HepG2 (cell line): ENCODE data around the gene SAA1. TPM values are rescaled to one million over a fixed set of nuclear protein-coding genes. Genes with fewer than 3 reads are reported as not detected.

Experiments used
- ATAC-seq: fragments of 200-7000 bp; cut with Tn5 transposase; 3 replicates; pipeline ENCODE4 v1.9.1; 2020; ENCODE audit warnings: mild to moderate bottlenecking, moderate library complexity
- BruUV-seq: library from RNA; stranded (reverse); fragments of 400-500 nt; replicated peaks from 2 replicates; lab custom pipeline; 2021; lab: Mats Ljungman, UMichigan
- CTCF ChIA-PET: fragments of 300-600 bp; formaldehyde crosslinking; extraction: SDS; loops from one replicate; lab custom pipeline; 2021; ENCODE audit warnings: low total read pairs, inconsistent platforms, low intra/inter-chr PET ratio; lab: Yijun Ruan, JAX
- POLR2A ChIA-PET: fragments of 350-600 bp; sonication (Branson Sonifier 250); formaldehyde crosslinking; loops from one replicate; lab custom pipeline; 2020; ENCODE audit warnings: antibody characterized with exemption, inconsistent platforms; lab: Yijun Ruan, JAX
- DNase-seq: peaks from one replicate; pipeline ENCODE4 v3.0.0-alpha.2; 2015; ENCODE audit warnings: low spot score
- FAIRE-seq: peaks from 3 replicates; lab custom pipeline; 2011; peaks lifted over from hg19 to GRCh38; lab: Jason Lieb, UNC
- H2AFZ ChIP-seq: one replicate; pipeline ENCODE4 v1.6.1; 2011; ENCODE audit warnings: low read length, inconsistent platforms
- H3K27ac ChIP-seq: fragments of 300-600 bp; 3 replicates; pipeline ENCODE4 v1.8.0; 2011; ENCODE audit warnings: mixed run types, mild to moderate bottlenecking, mixed read lengths, low read length, inconsistent platforms; ENCODE audit not compliant: insufficient read depth; ENCODE audit errors: extremely low read length
- H3K27me3 ChIP-seq, 2 experiments: fragments of 200-600 bp in 1 of 2; 2 replicates in 1 of 2; 3 replicates in 1 of 2; pipeline versions ENCODE4 v1.6.0 to v1.8.0; 2011; ENCODE audit warnings: low read length in 2 of 2, mild to moderate bottlenecking in 2 of 2, moderate library complexity in 2 of 2, inconsistent platforms in 1 of 2; ENCODE audit not compliant: insufficient read depth in 2 of 2, control insufficient read depth in 1 of 2
- H3K36me3 ChIP-seq, 2 experiments: fragments of 200-600 bp in 1 of 2; replicated peaks in 1 of 2; 2 replicates in 1 of 2; 3 replicates in 1 of 2; pipeline versions ENCODE4 v1.5.1 to v1.8.0; 2011; ENCODE audit warnings: low read length in 2 of 2, inconsistent platforms in 1 of 2; ENCODE audit not compliant: insufficient read depth in 2 of 2, control insufficient read depth in 1 of 2
- H3K4me1 ChIP-seq: 2 replicates; pipeline ENCODE4 v1.5.1; 2012; ENCODE audit warnings: low read length, inconsistent platforms; ENCODE audit not compliant: insufficient read depth
- H3K4me2 ChIP-seq: 2 replicates; pipeline ENCODE4 v1.6.0; 2011; ENCODE audit warnings: low read depth, low read length, inconsistent platforms
- H3K4me3 ChIP-seq, 3 experiments: fragments of 200-600 bp in 1 of 3; sonication (generic), shearing (Covaris generic) in 1 of 3; replicated peaks in 1 of 3; 2 replicates each; pipeline ENCODE4 v1.5.1; 2011 to 2016; ENCODE audit warnings: low read length in 3 of 3, inconsistent platforms in 2 of 3, low read depth in 2 of 3, mild to moderate bottlenecking in 2 of 3, control low read depth in 1 of 3, mixed read lengths in 1 of 3; ENCODE audit not compliant: insufficient read depth in 1 of 3
- H3K79me2 ChIP-seq: one replicate; pipeline ENCODE4 v1.6.1; 2011; ENCODE audit warnings: low read length, inconsistent platforms; ENCODE audit not compliant: insufficient read depth
- H3K9ac ChIP-seq: 2 replicates; pipeline ENCODE4 v1.6.0; 2011; ENCODE audit warnings: mild to moderate bottlenecking, low read depth, low read length, inconsistent platforms; ENCODE audit not compliant: insufficient read depth
- H3K9me3 ChIP-seq: 2 replicates; pipeline ENCODE4 v1.5.1; 2012; ENCODE audit warnings: mild to moderate bottlenecking, low read length
- H4K20me1 ChIP-seq: 2 replicates; pipeline ENCODE4 v1.6.0; 2011; ENCODE audit warnings: inconsistent platforms, mild to moderate bottlenecking, low read length, moderate library complexity; ENCODE audit not compliant: insufficient read depth
- ATRX ChIP-seq: sonication (generic); formaldehyde crosslinking; IDR thresholded peaks from 2 replicates; pipeline ENCODE4 v1.4.0; 2020; ENCODE audit warnings: missing genetic modification reagents, borderline replicate concordance
- MED8 ChIP-seq: sonication (generic); formaldehyde crosslinking; IDR thresholded peaks from 2 replicates; pipeline ENCODE4 v1.8.1; 2023; ENCODE audit warnings: mild to moderate bottlenecking, missing genetic modification reagents; ENCODE audit not compliant: insufficient replicate concordance
- MIXL1 ChIP-seq: IDR thresholded peaks from 2 replicates; pipeline ENCODE4 v1.6.1; 2016
- SAFB2 ChIP-seq: sonication (generic); formaldehyde crosslinking; IDR thresholded peaks from 2 replicates; pipeline ENCODE4 v1.5.1; 2020; ENCODE audit warnings: missing genetic modification reagents, low read depth, mild to moderate bottlenecking, borderline replicate concordance
- ZFP91 ChIP-seq: sonication (generic); formaldehyde crosslinking; IDR thresholded peaks from 2 replicates; pipeline ENCODE4 v1.9.0; 2022; ENCODE audit warnings: missing genetic modification reagents, mild to moderate bottlenecking, borderline replicate concordance
- ZNF143 ChIP-seq: sonication (generic); formaldehyde crosslinking; IDR thresholded peaks from 2 replicates; pipeline ENCODE4 v1.4.0; 2020; ENCODE audit warnings: missing genetic modification reagents
- ZSCAN5A ChIP-seq: sonication (generic); formaldehyde crosslinking; IDR thresholded peaks from 2 replicates; pipeline ENCODE4 v1.8.0; 2022; ENCODE audit warnings: mild to moderate bottlenecking, missing genetic modification reagents, borderline replicate concordance
- WGBS: methylation state at CpG from one replicate; pipeline ENCODE4 v1.1.6; 2017; ENCODE audit warnings: low lambda C conversion rate; 5-methylcytosine and 5-hydroxymethylcytosine counted together
- in situ Hi-C: cut with HindIII; loops from 2 replicates; pipeline ENCODE4 v1.10.0; 2017; ENCODE audit warnings: low pct_unique_long_range_greater_than_20kb; ENCODE audit not compliant: extremely low pct_ligation_motif_present
- intact Hi-C: fragments of 100-400 bp; cut with micrococcal nuclease; formaldehyde crosslinking; loops from one replicate; pipeline ENCODE4 v1.10.0; 2022; ENCODE audit not compliant: unreplicated experiment
- polyA plus RNA-seq, 8 experiments: library from polyadenylated mRNA; depleted of rRNA in 3 of 8; stranded (reverse) in 7 of 8; unstranded in 1 of 8; fragments of >200 nt; fragmentation: Illumina TruSeq in 4 of 8; extraction: Trizol in 4 of 8; gene quantifications; 2 replicates each; pipeline versions ENCODE4 v1.2.1 to v1.2.3, GENCODE V29; 2011 to 2016; ENCODE audit warnings: low read depth in 4 of 8, missing spikeins in 1 of 8, mixed read lengths in 1 of 8; ENCODE audit not compliant: insufficient read depth in 1 of 8
- total RNA-seq, 5 experiments: library from RNA; depleted of rRNA; stranded (reverse); fragments of >200 nt; fragmentation: Illumina TruSeq; extraction: Trizol; gene quantifications; 2 replicates each; pipeline ENCODE4 v1.2.3, GENCODE V29; 2016; ENCODE audit warnings: low read depth in 1 of 5

Gene SAA1
- total and polyA plus RNA-seq, 2 of the 13 experiments (the other 11 are each of a cell fraction or from before 2014, with no cell fraction given): not detected

GRCh38 chr11:18314784-18315523, 48.9 kb downstream of the SAA1 start:
- Histone ChIP-seq H3K4me2 (no peak overlapping the region), H3K4me1 (peaks cover 31% of the 10 kb centered on the region), H4K20me1 (no peaks in the 10 kb centered on the region)
- no peak for FAIRE-seq
- TF ChIP-seq ZNF143 (CRISPR knock-in tag) (no peak), SAFB2 (no peak), MED8 (CRISPR knock-in tag) (no peak), ATRX (CRISPR knock-in tag) (no peak), ZFP91 (CRISPR knock-in tag) (no peak), ZSCAN5A (CRISPR knock-in tag) (no peak), MIXL1 (CRISPR knock-in tag) (no peak)
- TF ChIP-seq, all 625 proteins: peak for 0
- no peak overlapping the region for H3K9ac ChIP-seq
- no peaks in the 10 kb centered on the region for H3K27me3 ChIP-seq
- in situ Hi-C loops: no loop called here
- peaks cover 2 to 12% of the 10 kb centered on the region in 2 experiments; a peak in 2 of 5 replicates for H3K36me3 ChIP-seq
- intact Hi-C loops: no loop called here
- DNase-seq: no peak
- no peak overlapping the region for H3K4me3 ChIP-seq
- ChIA-PET CTCF (no interaction called here), POLR2A (interaction anchor here (0.7 to 0.9 kb wide), 2 partner anchors 8 to 11 kb away, joined by 3 read pairs; no protein-coding TSS in a partner anchor)
- no peak for ATAC-seq
- peaks cover 33% of the 10 kb centered on the region for H3K79me2 ChIP-seq
- no peak overlapping the region for H3K27ac ChIP-seq
- H2AFZ ChIP-seq: no peak overlapping the region
- 97% methylated on average over 9 of the region's 9 CpGs for WGBS
- no peaks in the 10 kb centered on the region for H3K9me3 ChIP-seq
- no TSS peak for BruUV-seq
